HG02588 (cell line): ENCODE data around the gene P2RY2.
"Not testable (repeated sequence)": the region's sequence is repeated elsewhere in the genome, so short reads cannot be mapped to it uniquely, and the experiment has no call there.

Experiments
- ATAC-seq: cut with Tn5 transposase; IDR thresholded peaks from one replicate; pipeline ENCODE4 v1.9.1; 2021; ENCODE audit warnings: mild to moderate bottlenecking, moderate library complexity; ENCODE audit not compliant: unreplicated experiment

Gene P2RY2

GRCh38 chr11:73187854-73188253 is 30.2 kb upstream of the P2RY2 start:
- ATAC-seq: no peak

GRCh38 chr11:73188301-73188700 is 29.8 kb upstream of the P2RY2 start:
- no peak for ATAC-seq

GRCh38 chr11:73189315-73189714 is 28.8 kb upstream of the P2RY2 start:
- no peak for ATAC-seq

GRCh38 chr11:73189723-73190556 is 28.1 kb upstream of the P2RY2 start:
- no peak for ATAC-seq

GRCh38 chr11:73190557-73190885 is 27.6 kb upstream of the P2RY2 start:
- ATAC-seq: no peak

GRCh38 chr11:73191151-73191550 is 26.9 kb upstream of the P2RY2 start:
- ATAC-seq: no peak

GRCh38 chr11:73192272-73192671 is 25.8 kb upstream of the P2RY2 start:
- no peak for ATAC-seq

GRCh38 chr11:73193251-73194033 is 24.6 kb upstream of the P2RY2 start:
- no peak for ATAC-seq

GRCh38 chr11:73194034-73194507 is 24.0 kb upstream of the P2RY2 start:
- no peak for ATAC-seq

GRCh38 chr11:73194593-73194992 is 23.5 kb upstream of the P2RY2 start:
- no peak for ATAC-seq

GRCh38 chr11:73195191-73196007 is 22.7 kb upstream of the P2RY2 start:
- ATAC-seq: no peak

- ATAC-seq: no peak
Observed at GRCh38 chr11:73196576-73196975, 21.5 kb upstream of the P2RY2 start.

GRCh38 chr11:73197348-73197747 is 20.7 kb upstream of the P2RY2 start:
- no peak for ATAC-seq

- not testable (repeated sequence) for ATAC-seq
Observed at GRCh38 chr11:73197787-73198186, 20.3 kb upstream of the P2RY2 start.

- ATAC-seq: no peak
Observed at GRCh38 chr11:73198677-73199076, 19.4 kb upstream of the P2RY2 start.

- ATAC-seq: no peak
Observed at GRCh38 chr11:73199446-73199845, 18.6 kb upstream of the P2RY2 start.

- ATAC-seq: no peak
Observed at GRCh38 chr11:73200256-73200655, 17.8 kb upstream of the P2RY2 start.

- no peak for ATAC-seq
Observed at GRCh38 chr11:73201249-73201648, 16.8 kb upstream of the P2RY2 start.

GRCh38 chr11:73201888-73202780 is 15.9 kb upstream of the P2RY2 start:
- no peak for ATAC-seq

- no peak for ATAC-seq
Observed at GRCh38 chr11:73203322-73203721, 14.8 kb upstream of the P2RY2 start.
